VCaP (cell line): ENCODE results near the gene GPRC5B.

Source experiments
- H3K27ac ChIP-seq: fragments of 450-650 bp; 2 replicates; pipeline ENCODE4 v1.5.1; 2017
- CTCF ChIP-seq: fragments of 450-650 bp; conservative IDR thresholded peaks from 2 replicates; pipeline ENCODE4 v1.5.1; 2017; ENCODE audit warnings: mild to moderate bottlenecking, moderate library complexity

The GPRC5B gene

GRCh38 chr16:19868421-19868820, 16.2 kb downstream of the GPRC5B start:
- H3K27ac ChIP-seq, result no peak overlapping the region
- no peak for TF ChIP-seq CTCF

- no peak overlapping the region for H3K27ac ChIP-seq
- TF ChIP-seq CTCF, result no peak
Measured at GRCh38 chr16:19864566-19864965, 20.1 kb downstream of the GPRC5B start.

GRCh38 chr16:19863990-19864389, 20.7 kb downstream of the GPRC5B start:
- no peak for TF ChIP-seq CTCF
- no peak overlapping the region for H3K27ac ChIP-seq

GRCh38 chr16:19861811-19862327, 22.8 kb downstream of the GPRC5B start:
- TF ChIP-seq CTCF, result no peak
- H3K27ac ChIP-seq, result no peak overlapping the region

- TF ChIP-seq CTCF, result no peak
- H3K27ac ChIP-seq, result no peak overlapping the region
Measured at GRCh38 chr16:19861133-19861532, 23.5 kb downstream of the GPRC5B start.

GRCh38 chr16:19860166-19861041, 24.2 kb downstream of the GPRC5B start:
- H3K27ac ChIP-seq, result peak overlapping the region; percentile 42
- no peak for TF ChIP-seq CTCF

- peak overlapping the region; percentile 42 for H3K27ac ChIP-seq
- TF ChIP-seq CTCF, result no peak
Measured at GRCh38 chr16:19859603-19860002, 25.0 kb downstream of the GPRC5B start.
